Endometrial microvascular endothelial cells (primary cell): ENCODE results near the gene VWA3B. TPM values are rescaled to one million over a fixed set of nuclear protein-coding genes. Genes with fewer than 3 reads are reported as not detected.
"Not testable (repeated sequence)": the region's sequence is repeated elsewhere in the genome, so short reads cannot be mapped to it uniquely, and the experiment has no call there.

ENCODE experiments used
- in situ Hi-C: cut with HindIII; loops from 2 replicates; pipeline ENCODE4 v1.10.0; 2017; ENCODE audit warnings: low sequenced_read_pairs, low pct_unique_long_range_greater_than_20kb; ENCODE audit errors: inconsistent ontology term
- total RNA-seq: library from RNA; depleted of rRNA; stranded (reverse); fragments of >200 nt; gene quantifications from one replicate; pipeline ENCODE4 v1.2.3, GENCODE V29; 2015; ENCODE audit errors: inconsistent ontology term

The VWA3B gene
- total RNA-seq, 1 donor from 2014 or later, result not detected

GRCh38 chr2:98280376-98281102, 193.6 kb downstream of the VWA3B start:
- in situ Hi-C loops, result no loop called here

GRCh38 chr2:98281607-98282006, 194.6 kb downstream of the VWA3B start:
- in situ Hi-C loops, result no loop called here

- in situ Hi-C loops, result no loop called here
Observed at GRCh38 chr2:98282109-98282508, 195.1 kb downstream of the VWA3B start.

GRCh38 chr2:98293030-98293429, 206.1 kb downstream of the VWA3B start:
- in situ Hi-C loops, result no loop called here

GRCh38 chr2:98293931-98294687, 207.1 kb downstream of the VWA3B start:
- in situ Hi-C loops, result no loop called here

- in situ Hi-C loops, result no loop called here
Observed at GRCh38 chr2:98294711-98295110, 207.7 kb downstream of the VWA3B start.

- in situ Hi-C loops, result no loop called here
Observed at GRCh38 chr2:98295275-98295674, 208.3 kb downstream of the VWA3B start.

GRCh38 chr2:98295721-98296414, 208.9 kb downstream of the VWA3B start:
- in situ Hi-C loops, result no loop called here

- in situ Hi-C loops, result no loop called here
Observed at GRCh38 chr2:98296440-98296839, 209.5 kb downstream of the VWA3B start.

GRCh38 chr2:98297817-98298682, 211.1 kb downstream of the VWA3B start:
- in situ Hi-C loops, result no loop called here

GRCh38 chr2:98298683-98299164, 211.8 kb downstream of the VWA3B start:
- in situ Hi-C loops, result no loop called here

GRCh38 chr2:98299211-98299905, 212.4 kb downstream of the VWA3B start:
- in situ Hi-C loops, result no loop called here

- in situ Hi-C loops, result no loop called here
Observed at GRCh38 chr2:98300141-98300874, 213.3 kb downstream of the VWA3B start.

GRCh38 chr2:98301469-98301868, 214.5 kb downstream of the VWA3B start:
- in situ Hi-C loops, result no loop called here

GRCh38 chr2:98307131-98307696, 220.2 kb downstream of the VWA3B start:
- in situ Hi-C loops, result not testable (repeated sequence)

- in situ Hi-C loops, result no loop called here
Observed at GRCh38 chr2:98308068-98308467, 221.1 kb downstream of the VWA3B start.

GRCh38 chr2:98308532-98308931, 221.6 kb downstream of the VWA3B start:
- in situ Hi-C loops, result no loop called here
